Stimulated activated naive CD4-positive, alpha-beta T cell (primary cell): Measurements from ENCODE around the gene TXNL4A.

Source experiments
- DNase-seq, 6 experiments: peaks; one replicate each; lab custom pipeline; 2025; lab: John Stamatoyannopoulos, UW

Gene TXNL4A

DNA sequence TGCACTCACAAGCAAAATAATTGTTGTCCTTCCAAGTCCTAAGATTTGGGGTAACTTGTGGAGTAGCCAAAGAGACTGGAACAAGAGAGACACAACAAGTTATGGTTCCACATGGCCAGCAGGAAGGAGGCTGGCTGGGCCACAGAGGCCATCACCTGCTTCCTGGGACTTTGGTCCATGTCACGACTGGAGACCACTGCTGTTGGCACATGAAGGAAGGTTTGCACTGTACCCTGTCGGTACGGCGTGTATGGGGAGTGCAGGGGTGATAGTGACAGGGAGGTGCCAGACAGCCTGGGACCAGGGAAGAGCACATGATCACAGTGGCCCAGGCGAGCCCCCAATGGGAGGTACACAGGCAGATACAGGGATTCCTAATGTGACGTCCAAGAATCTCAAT lies 52.4 kb downstream of the TXNL4A start:
- DNase-seq = no peak

DNA sequence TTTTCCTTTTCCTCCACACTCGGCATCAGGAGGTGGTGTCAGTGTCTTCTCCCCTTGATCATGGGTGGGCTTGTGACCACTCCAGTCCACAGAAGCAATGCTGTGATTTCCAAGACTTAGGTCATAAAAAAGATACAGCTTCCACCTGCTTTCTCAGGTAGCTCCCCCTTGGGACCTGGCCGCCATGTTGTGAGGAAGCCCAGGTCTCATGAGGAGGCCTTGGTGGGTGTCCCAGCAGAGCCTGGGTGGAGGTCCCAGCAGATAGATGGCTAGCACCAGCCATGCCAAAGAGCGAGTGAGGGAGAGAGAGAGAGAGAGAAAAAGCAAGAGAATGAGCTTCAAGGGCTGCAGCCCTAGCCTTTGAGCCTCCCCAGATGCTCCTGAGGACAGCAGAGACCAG lies 52.9 kb downstream of the TXNL4A start:
- no peak for DNase-seq

- no peak for DNase-seq
Measured at GRCh38 chr18:79935098-79935480, 53.3 kb downstream of the TXNL4A start.

DNA sequence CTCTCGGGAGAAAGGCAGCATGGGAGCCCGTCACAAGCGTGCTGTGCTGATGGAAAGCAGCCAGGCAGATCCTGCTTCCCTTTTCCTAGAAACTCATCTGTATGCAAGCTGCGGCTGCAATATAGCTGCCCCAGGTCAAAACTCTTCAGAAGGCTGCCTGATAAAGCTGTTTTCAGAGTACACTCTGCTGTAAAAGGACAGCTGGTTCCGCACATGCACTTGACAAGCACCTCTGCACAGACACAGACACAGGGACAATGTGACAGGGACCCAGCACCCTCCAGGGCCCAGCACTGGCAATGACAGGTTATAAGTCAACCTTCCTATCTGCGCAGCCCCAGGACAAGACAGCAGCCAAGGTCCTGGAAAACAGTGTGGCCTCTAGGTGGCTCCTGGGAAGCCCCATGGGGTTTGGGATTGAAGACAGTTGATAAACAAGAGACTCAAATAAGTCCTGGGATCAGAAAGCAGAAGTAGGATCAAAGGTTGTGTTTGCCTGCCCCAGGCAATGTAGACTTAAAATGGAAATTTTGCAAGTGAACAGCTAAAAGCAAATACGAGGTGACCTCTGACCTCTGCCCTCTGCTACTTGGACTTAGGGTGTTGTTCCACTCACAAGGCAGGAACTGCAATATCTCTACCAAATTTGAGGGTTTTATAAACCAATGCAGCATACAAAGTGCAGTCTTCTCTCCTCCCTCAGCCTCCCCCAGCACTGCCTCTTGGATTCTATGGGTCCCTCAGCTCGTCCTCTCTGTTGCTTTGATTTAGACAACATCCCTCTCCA lies 53.9 kb downstream of the TXNL4A start:
- DNase-seq = no peak

GRCh38 chr18:79933765-79934164 lies 54.6 kb downstream of the TXNL4A start:
- DNase-seq = no peak

GRCh38 chr18:79932907-79933306 lies 55.5 kb downstream of the TXNL4A start:
- DNase-seq = no peak

DNA sequence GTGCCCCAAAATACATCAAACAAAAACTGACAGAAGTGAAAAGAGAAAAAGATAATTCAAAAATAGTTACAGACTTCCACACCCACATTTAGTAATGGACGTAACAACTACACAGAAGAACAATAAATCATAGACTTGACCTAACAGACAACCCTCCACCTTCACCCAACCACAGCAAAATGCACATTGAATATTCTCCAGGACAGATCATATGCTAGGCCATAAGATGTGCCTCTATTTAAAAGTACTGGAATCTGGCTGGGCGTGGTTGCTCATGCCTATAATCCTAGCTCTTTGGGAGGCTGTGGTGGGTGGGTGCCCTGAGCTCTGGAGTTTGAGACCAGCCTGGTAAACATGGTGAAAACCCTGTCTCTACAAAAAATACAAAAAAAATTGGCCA lies 56.9 kb downstream of the TXNL4A start:
- DNase-seq = no peak

- DNase-seq = no peak
Measured at GRCh38 chr18:79930020-79930642, 58.2 kb downstream of the TXNL4A start.

- DNase-seq = no peak
Measured at GRCh38 chr18:79928563-79928960, 59.8 kb downstream of the TXNL4A start.

- no peak for DNase-seq
Measured at GRCh38 chr18:79927607-79928562, 60.5 kb downstream of the TXNL4A start.

- DNase-seq = no peak
Measured at GRCh38 chr18:79926715-79927606, 61.4 kb downstream of the TXNL4A start.

DNA sequence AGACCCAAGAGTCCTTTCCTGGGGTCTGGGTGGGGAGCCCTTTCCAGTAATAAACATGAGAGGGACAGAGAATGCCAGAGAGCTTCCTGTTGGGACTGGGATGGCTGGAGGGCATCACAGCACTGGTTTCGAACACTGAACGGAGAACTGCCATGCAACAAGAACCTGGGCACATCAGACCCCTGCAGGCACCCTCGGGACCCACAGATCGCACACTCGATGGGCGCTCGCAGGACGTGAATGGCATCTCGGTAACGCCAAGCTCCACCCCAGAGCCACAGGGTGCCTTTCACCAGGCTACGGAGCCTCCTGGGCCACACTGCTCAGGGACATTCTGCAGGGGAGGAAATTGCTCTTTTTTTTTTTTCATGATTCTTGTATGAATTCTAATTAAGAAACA lies 62.1 kb downstream of the TXNL4A start:
- no peak for DNase-seq

DNA sequence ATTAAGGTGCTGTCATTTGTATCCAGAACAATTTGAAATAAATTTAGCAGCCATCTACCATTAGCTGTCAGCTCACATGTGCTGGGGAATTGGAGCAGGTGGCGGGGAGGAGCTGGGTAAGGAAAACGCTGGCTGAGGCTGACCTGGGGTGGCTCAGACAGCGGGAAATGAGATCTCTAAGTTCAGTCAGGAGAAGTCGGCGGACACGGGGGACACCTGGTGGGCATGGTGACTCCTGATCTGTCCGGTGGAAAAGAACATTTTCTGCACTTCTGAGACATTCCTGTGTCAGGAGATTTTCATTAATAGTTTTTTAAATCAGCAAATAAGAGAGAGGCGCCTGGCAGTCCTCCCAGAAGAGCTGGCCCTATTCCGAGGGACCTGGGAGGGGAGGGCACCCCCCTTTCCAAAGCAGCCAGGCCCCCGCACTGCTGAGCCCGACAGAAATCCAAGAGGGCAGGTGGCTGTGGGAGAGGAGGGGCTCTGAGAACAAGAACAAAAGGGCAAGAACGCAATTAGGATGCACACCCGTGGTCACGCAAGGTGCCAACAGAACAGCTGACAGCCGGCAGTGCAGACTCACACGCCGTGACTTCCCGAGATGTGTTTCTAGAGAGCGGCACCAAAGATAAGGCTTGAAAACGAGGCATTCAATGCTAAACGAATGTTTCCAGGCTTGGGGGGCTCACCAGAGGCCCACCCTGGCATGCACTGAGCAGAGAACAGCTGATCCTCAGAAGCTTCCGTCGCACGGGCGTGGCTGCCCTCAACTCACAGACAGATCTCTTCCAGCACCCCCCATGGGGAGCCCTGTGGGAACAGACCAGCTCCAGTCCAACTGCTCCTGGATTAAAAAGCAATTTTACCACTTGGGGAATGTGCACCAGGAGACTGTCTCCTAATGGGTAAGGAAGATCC lies 63.3 kb downstream of the TXNL4A start:
- DNase-seq = no peak

GRCh38 chr18:79923896-79924585 lies 64.3 kb downstream of the TXNL4A start:
- no peak for DNase-seq

DNA sequence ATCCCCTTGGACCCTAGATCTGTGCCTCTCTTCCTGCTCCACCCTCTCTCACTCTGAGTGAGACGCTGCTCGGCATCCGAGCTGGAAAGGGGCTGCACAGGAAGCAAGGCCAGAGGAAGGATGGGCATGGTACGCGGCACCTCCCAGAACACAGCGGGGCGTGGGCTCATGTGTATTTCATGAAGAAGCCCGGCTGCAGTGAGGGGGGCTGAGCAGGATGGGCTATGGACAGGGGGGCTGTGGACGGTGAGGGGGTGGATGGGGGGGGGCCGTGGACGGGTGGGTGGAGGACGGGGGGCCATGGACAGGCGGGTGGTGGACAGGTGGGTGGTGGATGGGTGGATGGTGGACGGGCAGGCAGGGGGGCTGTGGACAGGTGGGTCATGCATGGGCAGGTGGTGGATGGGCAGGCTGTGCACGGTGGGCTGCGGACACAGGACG lies 65.4 kb downstream of the TXNL4A start:
- DNase-seq = no peak

DNA sequence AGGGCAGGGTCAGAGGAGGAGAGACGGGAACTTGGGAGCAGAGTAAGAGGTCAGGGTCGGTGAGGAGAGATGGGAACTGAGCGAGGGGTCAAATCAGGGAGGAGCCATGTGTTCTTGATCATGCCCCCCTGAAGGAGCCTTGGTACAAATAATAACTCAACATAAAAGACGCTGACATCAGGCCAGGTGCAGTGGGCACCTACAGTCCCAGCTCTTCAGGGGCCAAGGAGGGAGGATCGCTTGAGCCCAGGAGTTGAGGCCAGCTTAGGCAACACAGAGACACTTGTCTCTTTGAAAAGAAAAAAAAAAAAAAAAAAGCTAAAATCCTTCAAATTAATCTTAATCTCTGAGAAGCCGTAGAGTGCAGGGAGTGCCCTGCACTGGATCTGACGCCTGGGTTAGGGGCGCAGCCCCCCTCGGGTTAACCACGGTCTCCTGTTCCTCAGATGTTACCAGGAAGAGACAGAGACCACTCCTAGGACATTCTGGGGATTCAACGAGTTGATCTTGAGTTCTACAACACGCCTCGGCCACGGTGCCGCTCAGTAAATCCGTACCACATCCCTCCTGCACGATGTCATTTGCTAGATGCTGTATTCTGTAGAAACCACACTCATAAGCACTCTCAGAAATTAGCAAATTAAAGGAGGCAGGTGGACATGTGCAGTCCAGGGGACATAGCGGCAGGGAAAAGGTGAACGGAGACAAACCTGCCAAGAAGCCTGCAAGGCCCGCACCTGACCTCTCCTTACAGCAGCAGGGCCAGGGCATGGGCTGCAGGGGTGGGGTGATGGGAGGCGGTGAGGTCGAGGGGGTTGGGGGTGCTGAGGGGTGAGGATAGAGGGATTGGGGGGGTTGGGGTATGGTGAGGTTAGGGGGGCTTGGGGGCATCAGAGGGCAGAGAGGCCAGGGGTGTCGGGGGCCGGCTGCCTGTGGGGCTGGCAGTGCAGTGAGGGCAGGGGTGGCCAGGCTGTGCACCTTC lies 66.1 kb downstream of the TXNL4A start:
- no peak for DNase-seq
